HepG2 (cell line): ENCODE data around the gene NT5DC2. TPM values are rescaled to one million over a fixed set of nuclear protein-coding genes. Genes with fewer than 3 reads are reported as not detected.

Experiments used
- ATAC-seq: fragments of 200-7000 bp; cut with Tn5 transposase; 3 replicates; pipeline ENCODE4 v1.9.1; 2020; ENCODE audit warnings: mild to moderate bottlenecking, moderate library complexity
- BruUV-seq: library from RNA; stranded (reverse); fragments of 400-500 nt; replicated peaks from 2 replicates; lab custom pipeline; 2021; lab: Mats Ljungman, UMichigan
- CTCF ChIA-PET: fragments of 300-600 bp; formaldehyde crosslinking; extraction: SDS; loops from one replicate; lab custom pipeline; 2021; ENCODE audit warnings: low total read pairs, inconsistent platforms, low intra/inter-chr PET ratio; lab: Yijun Ruan, JAX
- POLR2A ChIA-PET: fragments of 350-600 bp; sonication (Branson Sonifier 250); formaldehyde crosslinking; loops from one replicate; lab custom pipeline; 2020; ENCODE audit warnings: antibody characterized with exemption, inconsistent platforms; lab: Yijun Ruan, JAX
- DNase-seq: peaks from one replicate; pipeline ENCODE4 v3.0.0-alpha.2; 2015; ENCODE audit warnings: low spot score
- FAIRE-seq: peaks from 3 replicates; lab custom pipeline; 2011; peaks lifted over from hg19 to GRCh38; lab: Jason Lieb, UNC
- H2AFZ ChIP-seq: one replicate; pipeline ENCODE4 v1.6.1; 2011; ENCODE audit warnings: low read length, inconsistent platforms
- H3K27ac ChIP-seq: fragments of 300-600 bp; 3 replicates; pipeline ENCODE4 v1.8.0; 2011; ENCODE audit warnings: mixed run types, mild to moderate bottlenecking, mixed read lengths, low read length, inconsistent platforms; ENCODE audit not compliant: insufficient read depth; ENCODE audit errors: extremely low read length
- H3K27me3 ChIP-seq, 2 experiments: fragments of 200-600 bp in 1 of 2; 2 replicates in 1 of 2; 3 replicates in 1 of 2; pipeline versions ENCODE4 v1.6.0 to v1.8.0; 2011; ENCODE audit warnings: low read length in 2 of 2, mild to moderate bottlenecking in 2 of 2, moderate library complexity in 2 of 2, inconsistent platforms in 1 of 2; ENCODE audit not compliant: insufficient read depth in 2 of 2, control insufficient read depth in 1 of 2
- H3K36me3 ChIP-seq, 2 experiments: fragments of 200-600 bp in 1 of 2; replicated peaks in 1 of 2; 2 replicates in 1 of 2; 3 replicates in 1 of 2; pipeline versions ENCODE4 v1.5.1 to v1.8.0; 2011; ENCODE audit warnings: low read length in 2 of 2, inconsistent platforms in 1 of 2; ENCODE audit not compliant: insufficient read depth in 2 of 2, control insufficient read depth in 1 of 2
- H3K4me1 ChIP-seq: 2 replicates; pipeline ENCODE4 v1.5.1; 2012; ENCODE audit warnings: low read length, inconsistent platforms; ENCODE audit not compliant: insufficient read depth
- H3K4me2 ChIP-seq: 2 replicates; pipeline ENCODE4 v1.6.0; 2011; ENCODE audit warnings: low read depth, low read length, inconsistent platforms
- H3K4me3 ChIP-seq, 3 experiments: fragments of 200-600 bp in 1 of 3; sonication (generic), shearing (Covaris generic) in 1 of 3; replicated peaks in 1 of 3; 2 replicates each; pipeline ENCODE4 v1.5.1; 2011 to 2016; ENCODE audit warnings: low read length in 3 of 3, inconsistent platforms in 2 of 3, low read depth in 2 of 3, mild to moderate bottlenecking in 2 of 3, control low read depth in 1 of 3, mixed read lengths in 1 of 3; ENCODE audit not compliant: insufficient read depth in 1 of 3
- H3K79me2 ChIP-seq: one replicate; pipeline ENCODE4 v1.6.1; 2011; ENCODE audit warnings: low read length, inconsistent platforms; ENCODE audit not compliant: insufficient read depth
- H3K9ac ChIP-seq: 2 replicates; pipeline ENCODE4 v1.6.0; 2011; ENCODE audit warnings: mild to moderate bottlenecking, low read depth, low read length, inconsistent platforms; ENCODE audit not compliant: insufficient read depth
- H3K9me3 ChIP-seq: 2 replicates; pipeline ENCODE4 v1.5.1; 2012; ENCODE audit warnings: mild to moderate bottlenecking, low read length
- H4K20me1 ChIP-seq: 2 replicates; pipeline ENCODE4 v1.6.0; 2011; ENCODE audit warnings: inconsistent platforms, mild to moderate bottlenecking, low read length, moderate library complexity; ENCODE audit not compliant: insufficient read depth
- AGO1 ChIP-seq: fragments of 200-400 bp; formaldehyde crosslinking; IDR thresholded peaks from 2 replicates; pipeline ENCODE4 v1.6.1; 2017; ENCODE audit warnings: mild to moderate bottlenecking, low read depth, low read length, moderate library complexity; ENCODE audit not compliant: poor library complexity, severe bottlenecking
- AGO2 ChIP-seq: fragments of 200-400 bp; formaldehyde crosslinking; optimal IDR thresholded peaks from 2 replicates; pipeline ENCODE3; 2017; ENCODE audit warnings: mild to moderate bottlenecking, low read depth, low read length, moderate library complexity
- FOXA1 ChIP-seq, 2 experiments: fragments of 450-650 bp in 1 of 2; sonication (generic) in 1 of 2; formaldehyde crosslinking in 1 of 2; IDR thresholded peaks; 2 replicates each; pipeline versions ENCODE4 v1.4.0 to v1.6.1; 2016 to 2020; ENCODE audit warnings: missing genetic modification reagents in 1 of 2
- FOXA3 ChIP-seq: IDR thresholded peaks from 2 replicates; pipeline ENCODE4 v1.6.1; 2016; ENCODE audit warnings: missing genetic modification reagents, missing compliant biosample characterization
- HOXA3 ChIP-seq: sonication (generic); formaldehyde crosslinking; IDR thresholded peaks from 2 replicates; pipeline ENCODE4 v1.5.0; 2020; ENCODE audit warnings: missing genetic modification reagents
- RARA ChIP-seq: IDR thresholded peaks from 2 replicates; pipeline ENCODE4 v1.6.1; 2016; ENCODE audit warnings: missing genetic modification reagents, missing compliant biosample characterization
- SNAPC5 ChIP-seq: sonication (generic); formaldehyde crosslinking; IDR thresholded peaks from 2 replicates; pipeline ENCODE4 v1.8.1; 2023; ENCODE audit warnings: mild to moderate bottlenecking, missing genetic modification reagents, borderline replicate concordance
- SOX13 ChIP-seq, 3 experiments: fragments of 450-650 bp in 1 of 3; sonication (generic) in 1 of 3; formaldehyde crosslinking in 1 of 3; IDR thresholded peaks in 2 of 3; conservative IDR thresholded peaks in 1 of 3; 2 replicates each; pipeline versions ENCODE4 v1.5.0 to v1.6.1; 2016 to 2020; ENCODE audit warnings: antibody characterized with exemption in 1 of 3, mild to moderate bottlenecking in 1 of 3, missing compliant biosample characterization in 1 of 3, missing genetic modification reagents in 1 of 3, moderate library complexity in 1 of 3
- TEAD3 ChIP-seq: optimal IDR thresholded peaks from 2 replicates; pipeline ENCODE3; 2016; ENCODE audit warnings: borderline replicate concordance
- ZNF329 ChIP-seq: sonication (generic); formaldehyde crosslinking; IDR thresholded peaks from 2 replicates; pipeline ENCODE4 v1.9.0; 2021; ENCODE audit warnings: low read depth, mild to moderate bottlenecking, missing genetic modification reagents
- ZNF382 ChIP-seq: sonication (generic); formaldehyde crosslinking; IDR thresholded peaks from 2 replicates; pipeline ENCODE4 v1.5.0; 2020; ENCODE audit warnings: missing genetic modification reagents, mild to moderate bottlenecking, borderline replicate concordance
- ZNF619 ChIP-seq: sonication (generic); formaldehyde crosslinking; IDR thresholded peaks from 2 replicates; pipeline ENCODE4 v1.4.0; 2020; ENCODE audit warnings: mild to moderate bottlenecking, missing genetic modification reagents
- WGBS: methylation state at CpG from one replicate; pipeline ENCODE4 v1.1.6; 2017; ENCODE audit warnings: low lambda C conversion rate; 5-methylcytosine and 5-hydroxymethylcytosine counted together
- in situ Hi-C: cut with HindIII; loops from 2 replicates; pipeline ENCODE4 v1.10.0; 2017; ENCODE audit warnings: low pct_unique_long_range_greater_than_20kb; ENCODE audit not compliant: extremely low pct_ligation_motif_present
- intact Hi-C: fragments of 100-400 bp; cut with micrococcal nuclease; formaldehyde crosslinking; loops from one replicate; pipeline ENCODE4 v1.10.0; 2022; ENCODE audit not compliant: unreplicated experiment
- polyA plus RNA-seq, 8 experiments: library from polyadenylated mRNA; depleted of rRNA in 3 of 8; stranded (reverse) in 7 of 8; unstranded in 1 of 8; fragments of >200 nt; fragmentation: Illumina TruSeq in 4 of 8; extraction: Trizol in 4 of 8; gene quantifications; 2 replicates each; pipeline versions ENCODE4 v1.2.1 to v1.2.3, GENCODE V29; 2011 to 2016; ENCODE audit warnings: low read depth in 4 of 8, missing spikeins in 1 of 8, mixed read lengths in 1 of 8; ENCODE audit not compliant: insufficient read depth in 1 of 8
- total RNA-seq, 5 experiments: library from RNA; depleted of rRNA; stranded (reverse); fragments of >200 nt; fragmentation: Illumina TruSeq; extraction: Trizol; gene quantifications; 2 replicates each; pipeline ENCODE4 v1.2.3, GENCODE V29; 2016; ENCODE audit warnings: low read depth in 1 of 5
- TF ChIP-seq, protein P1 (sequence below): sonication (generic); formaldehyde crosslinking; IDR thresholded peaks from 2 replicates; pipeline ENCODE4 v1.8.1; 2023; ENCODE audit warnings: missing genetic modification reagents, inconsistent platforms, borderline replicate concordance

Gene NT5DC2
- total and polyA plus RNA-seq, 2 of the 13 experiments (the other 11 are each of a cell fraction or from before 2014, with no cell fraction given), result 131 to 240 TPM

- TF ChIP-seq ZNF382 (CRISPR knock-in tag) (no peak), FOXA3 (CRISPR knock-in tag) (no peak), HOXA3 (CRISPR knock-in tag) (no peak), FOXA1 (IDR thresholded peaks at IDR 0.05) (no peak), FOXA1 (CRISPR knock-in tag; IDR thresholded peaks at IDR 0.05) (peak; percentile 39; the same call in 1 of the 2 replicates), SOX13 (IDR thresholded peaks at IDR 0.05) (no peak), SOX13 (CRISPR knock-in tag; conservative IDR thresholded peaks at IDR 0.05 in 1 of 2, IDR thresholded peaks at IDR 0.05 in 1 of 2) (peak in 1 of 2 experiments; percentile 35; a peak in 1 of 4 replicates), ZNF329 (CRISPR knock-in tag) (no peak), RARA (CRISPR knock-in tag) (peak; percentile 55), SNAPC5 (no peak), TEAD3 (peak; percentile 20), ZNF619 (no peak)
- TF ChIP-seq, protein P1, sequence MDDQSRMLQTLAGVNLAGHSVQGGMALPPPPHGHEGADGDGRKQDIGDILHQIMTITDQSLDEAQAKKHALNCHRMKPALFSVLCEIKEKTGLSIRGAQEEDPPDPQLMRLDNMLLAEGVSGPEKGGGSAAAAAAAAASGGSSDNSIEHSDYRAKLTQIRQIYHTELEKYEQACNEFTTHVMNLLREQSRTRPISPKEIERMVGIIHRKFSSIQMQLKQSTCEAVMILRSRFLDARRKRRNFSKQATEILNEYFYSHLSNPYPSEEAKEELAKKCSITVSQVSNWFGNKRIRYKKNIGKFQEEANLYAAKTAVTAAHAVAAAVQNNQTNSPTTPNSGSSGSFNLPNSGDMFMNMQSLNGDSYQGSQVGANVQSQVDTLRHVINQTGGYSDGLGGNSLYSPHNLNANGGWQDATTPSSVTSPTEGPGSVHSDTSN, result no peak
Observed at GRCh38 chr3:52483577-52484381, 49.9 kb downstream of the NT5DC2 start (continued).

GRCh38 chr3:52483081-52483480, 50.6 kb downstream of the NT5DC2 start:
- Histone ChIP-seq H3K4me1 (peaks cover 11% of the 10 kb centered on the region; the same call in 1 of the 2 replicates), H3K9ac (no peak overlapping the region), H3K4me2 (no peak overlapping the region), H3K79me2 (no peaks in the 10 kb centered on the region), H2AFZ (no peak overlapping the region), H3K27ac (no peak overlapping the region), H3K4me3 (no peak overlapping the region), H3K9me3 (no peaks in the 10 kb centered on the region), H4K20me1 (no peaks in the 10 kb centered on the region), H3K36me3 (peaks cover 21 to 59% of the 10 kb centered on the region in 2 experiments), H3K27me3 (no peaks in the 10 kb centered on the region)
- no TSS peak for BruUV-seq
- in situ Hi-C loops (no loop called here), intact Hi-C loops (no loop called here)
- 100% methylated on average over 3 of the region's 14 CpGs for WGBS
- FAIRE-seq (no peak), DNase-seq (no peak), ATAC-seq (peak; percentile 13)
- CTCF ChIA-PET, result no interaction called here
- TF ChIP-seq AGO1 (no peak), AGO2 (peak; percentile 66)
- POLR2A ChIA-PET, result no interaction called here
